DOHH2 (cell line): Measurements from ENCODE around the gene QRFPR.

Experiments
- CTCF ChIP-seq: fragments of 200-600 bp; sonication (generic); IDR thresholded peaks from one replicate; pipeline ENCODE4 v1.5.1; 2014; ENCODE audit warnings: antibody characterized with exemption, mild to moderate bottlenecking, low read depth, low read length; ENCODE audit not compliant: poor library complexity, severe bottlenecking
- EZH2phosphoT487 ChIP-seq: fragments of 200-600 bp; sonication (generic); IDR thresholded peaks from 2 replicates; pipeline ENCODE4 v1.6.1; 2017; ENCODE audit warnings: borderline replicate concordance, mild to moderate bottlenecking, antibody characterized with exemption, low read length, moderate library complexity, mixed read lengths

- no peak for TF ChIP-seq CTCF
- TF ChIP-seq EZH2phosphoT487: no peak
Observed at GRCh38 chr4:121339824-121340223, 41.0 kb downstream of the QRFPR start.
